ENCODE results near the gene SCFD1.

DNA sequence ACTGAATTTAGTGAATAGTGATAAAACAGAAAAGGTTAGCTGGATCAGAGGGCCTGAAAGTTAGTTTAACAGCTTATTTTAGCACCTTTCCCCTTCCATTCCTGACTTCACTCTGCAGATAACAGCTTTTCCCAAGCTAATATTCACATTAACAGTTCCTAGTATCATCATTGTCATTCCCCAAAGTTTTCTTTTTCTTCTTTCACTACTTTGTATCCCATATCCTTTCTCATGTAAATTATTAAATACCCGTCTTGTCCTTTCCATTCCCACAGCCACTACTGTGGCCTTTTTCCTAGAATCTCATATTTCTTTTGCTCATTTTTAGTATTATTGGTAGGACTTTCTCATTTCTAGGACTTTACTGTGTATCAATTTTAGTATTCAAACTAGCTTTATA lies 70.5 kb downstream of the SCFD1 start:
- TF ChIP-seq CTCF (IDR thresholded peaks at IDR 0.05; ENCODE audit: low read depth, low read length, poor library complexity, severe bottlenecking): no peak
- TF ChIP-seq EZH2phosphoT487 (IDR thresholded peaks at IDR 0.05; ENCODE audit: borderline replicate concordance, low read length): no peak

Measured in DOHH2 (cell line).